ENCODE results near the gene ENTPD2.
A peak's percentile ranks its signal among the peaks of the same experiment; 100 is the strongest.

The ENTPD2 gene

DNA sequence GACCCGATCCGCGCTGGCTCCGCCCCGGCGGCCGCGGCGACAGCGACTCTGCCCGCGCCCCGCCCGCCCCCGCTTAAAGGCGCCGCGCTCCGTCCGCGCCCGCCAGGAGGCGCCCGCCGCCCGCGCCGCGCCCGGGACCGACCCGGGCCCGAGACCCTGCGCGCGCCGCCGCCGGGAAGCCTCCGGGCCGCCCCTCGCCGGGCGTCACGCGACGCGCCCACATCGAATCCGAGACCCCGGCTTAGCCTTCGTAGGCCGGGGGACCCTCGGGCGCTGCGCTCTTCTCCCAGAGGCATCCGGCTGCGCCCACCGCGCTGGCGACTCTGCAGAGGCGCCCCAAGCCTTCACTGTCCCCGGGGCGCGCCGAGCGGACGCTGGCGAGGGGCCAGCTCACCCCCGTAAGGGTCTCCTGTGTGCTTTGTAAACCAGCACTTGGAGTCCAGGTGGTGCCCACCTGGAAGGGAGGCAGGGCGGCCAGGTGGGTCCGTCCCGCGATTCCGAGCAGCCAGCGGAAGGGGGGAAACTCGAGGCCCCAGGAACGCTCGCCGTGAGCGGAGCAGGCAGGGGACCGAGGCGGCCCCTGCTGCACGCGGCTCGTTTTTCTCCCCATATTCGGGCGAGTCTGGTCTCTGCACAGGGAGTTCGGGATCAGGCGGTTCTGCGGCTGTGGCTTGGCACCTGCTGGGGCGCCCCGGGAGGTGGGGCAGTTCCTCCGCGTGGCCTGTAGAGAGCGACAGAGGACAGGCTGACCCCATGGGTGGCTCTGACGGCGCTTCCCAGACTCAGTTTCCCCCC is 25.4 kb downstream of the ENTPD2 start:
- DNase-seq: peak; percentile 82

DNA sequence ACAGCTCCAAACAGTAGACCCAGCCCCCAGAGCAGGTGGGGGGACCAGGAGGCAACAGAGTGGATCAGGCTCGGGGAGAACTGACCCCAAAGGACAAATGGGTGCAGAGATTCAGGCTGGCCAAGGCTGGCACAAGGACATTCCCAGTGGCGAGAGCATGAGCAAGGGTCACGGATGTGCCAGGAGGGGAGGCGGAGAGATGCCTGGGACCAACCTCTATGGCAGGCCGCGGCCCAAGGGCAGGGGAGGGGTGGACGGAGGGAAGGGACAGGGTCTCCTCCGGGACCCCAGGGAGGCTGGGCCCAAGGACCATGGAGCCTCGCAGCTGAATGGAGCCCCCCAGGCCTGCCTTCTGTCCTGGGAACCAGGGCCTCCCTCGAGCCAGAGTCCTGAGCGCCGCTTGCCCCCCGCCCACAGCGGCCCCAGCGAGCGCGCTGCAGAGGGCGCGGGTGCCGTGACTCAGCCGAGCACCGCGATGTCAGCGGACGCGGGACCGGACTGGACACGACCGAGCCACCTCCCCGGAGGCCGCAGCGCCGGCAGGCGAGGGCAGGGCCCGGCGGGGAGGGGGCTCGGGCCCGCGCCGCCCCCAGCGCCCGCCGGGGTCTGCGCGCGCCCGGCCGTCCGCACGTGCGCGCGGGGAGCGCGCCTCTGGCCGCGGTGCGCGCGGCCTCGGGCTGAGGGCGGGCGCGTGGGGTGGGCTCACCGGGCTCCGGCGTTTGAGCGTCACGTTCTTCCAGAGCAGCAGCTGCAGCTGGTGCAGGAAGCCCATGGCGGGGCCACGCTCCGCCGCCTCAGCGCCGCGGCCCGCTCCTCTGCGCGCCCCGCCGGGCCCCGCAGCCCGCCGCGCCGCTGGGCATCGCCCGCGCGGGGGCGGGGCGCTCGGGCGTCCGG is 26.2 kb downstream of the ENTPD2 start, which contains the start of gene ABCA2:
Gene ABCA2, minus strand, starts transcription at position 869 of the 894 bp plus-strand sequence. Its CDS starts 97 bp downstream, at position 772.
- no peak for DNase-seq

DNA sequence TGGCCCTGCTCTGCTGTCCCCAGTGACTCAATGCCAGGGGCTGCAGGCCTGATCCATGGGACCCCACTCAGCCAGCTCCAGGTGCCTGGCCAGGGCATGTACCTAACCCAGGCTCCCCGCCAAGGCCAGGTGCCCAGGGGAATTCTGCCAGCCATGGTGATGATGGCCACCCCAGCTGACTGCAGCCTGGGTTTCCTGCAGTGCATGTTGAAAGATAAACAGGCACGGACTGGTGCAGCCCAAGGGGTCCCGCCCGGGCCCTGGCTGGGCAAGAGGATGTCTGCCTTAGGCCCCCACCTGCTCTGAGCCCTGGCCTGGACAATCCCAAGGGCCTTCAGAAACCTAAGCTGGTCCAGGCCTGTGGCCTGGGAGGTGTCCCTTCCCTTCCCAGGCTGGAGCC is 27.0 kb downstream of the ENTPD2 start:
- DNase-seq: no peak

- DNase-seq: no peak
Observed at GRCh38 chr9:137026384-137026783, 27.5 kb downstream of the ENTPD2 start.

- DNase-seq: no peak
Observed at GRCh38 chr9:137025517-137025966, 28.3 kb downstream of the ENTPD2 start.

- DNase-seq: no peak
Observed at GRCh38 chr9:137023583-137023991, 30.3 kb downstream of the ENTPD2 start.

DNA sequence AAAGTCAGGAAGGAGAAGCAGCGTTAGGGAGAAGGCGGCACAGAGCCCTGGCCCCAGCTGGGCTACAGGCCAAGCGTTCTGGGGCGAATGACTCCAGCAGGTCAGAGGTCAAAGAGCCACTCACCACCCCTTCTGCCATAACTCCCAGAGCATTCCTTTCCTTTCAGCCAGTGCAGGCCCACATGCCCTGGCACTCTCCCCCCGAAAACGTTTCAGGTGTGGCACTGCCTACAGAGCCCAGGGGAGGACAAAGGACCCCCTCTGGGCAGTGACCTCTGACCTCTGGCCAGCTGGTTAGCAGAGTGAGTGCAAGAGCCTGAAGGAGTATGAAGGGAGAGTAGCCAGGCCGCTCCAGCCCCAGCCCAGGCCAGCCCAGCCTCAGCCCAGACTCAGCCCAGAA is 30.7 kb downstream of the ENTPD2 start:
- no peak for DNase-seq

DNA sequence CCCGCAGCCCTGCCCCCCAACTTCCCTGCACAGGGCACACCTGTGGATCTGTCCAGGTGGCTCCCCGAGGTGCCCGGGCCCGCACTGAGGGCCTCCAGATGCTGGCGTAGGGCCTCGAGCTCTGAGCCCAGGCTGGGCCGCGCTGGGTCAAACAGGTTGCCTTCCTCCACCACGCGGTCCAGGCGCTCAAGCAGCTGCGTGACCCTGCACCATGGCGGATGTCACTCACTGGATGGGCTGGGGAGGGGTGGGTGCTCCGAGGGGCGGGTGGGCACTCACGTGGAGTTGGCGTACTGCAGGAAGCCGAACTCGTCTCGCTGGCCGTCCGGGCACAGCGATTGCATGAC is 31.2 kb downstream of the ENTPD2 start:
- no peak for DNase-seq

GRCh38 chr9:137021979-137022661 is 31.7 kb downstream of the ENTPD2 start:
- peak; percentile 75 for DNase-seq

GRCh38 chr9:137021568-137021978 is 32.3 kb downstream of the ENTPD2 start:
- no peak for DNase-seq

DNA sequence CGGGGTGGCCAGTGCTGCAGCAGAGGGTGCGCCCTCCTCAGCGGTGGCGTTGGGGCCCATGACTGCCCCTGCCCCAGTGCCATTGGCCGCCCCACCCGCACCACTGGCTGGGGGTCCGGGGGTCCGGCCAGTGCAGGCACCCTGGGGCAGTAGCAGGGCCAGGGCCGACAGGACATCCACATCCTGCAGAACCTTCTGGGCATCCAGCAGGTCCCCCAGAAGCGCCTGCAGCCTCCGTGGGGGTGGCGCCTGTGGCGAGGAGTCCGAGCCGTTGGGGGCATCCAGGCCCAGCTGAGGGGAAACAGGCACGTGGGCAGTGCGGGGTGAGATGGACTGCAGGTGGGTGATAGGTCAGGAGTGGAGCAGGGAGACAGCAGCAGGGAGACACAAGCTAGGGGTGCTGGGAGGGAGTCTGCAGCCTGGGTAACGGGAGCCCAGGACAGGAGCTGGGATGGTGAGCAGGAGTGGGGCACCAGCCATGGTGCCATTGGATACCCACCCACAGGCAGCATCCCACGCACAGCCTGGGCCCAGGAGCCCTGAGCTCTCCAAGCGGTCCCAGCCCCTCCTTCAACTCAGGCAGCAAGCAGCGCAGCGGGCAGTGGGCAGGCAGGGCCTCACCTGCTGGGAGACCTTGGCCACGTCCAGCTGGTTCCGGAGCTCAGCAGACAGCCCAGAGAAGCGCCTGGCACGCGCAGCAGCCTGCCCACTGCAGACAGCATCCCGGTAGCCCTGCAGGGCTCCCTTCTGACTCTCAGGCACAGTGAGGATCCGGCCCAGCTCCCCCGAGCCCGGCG is 32.9 kb downstream of the ENTPD2 start:
- DNase-seq: no peak

GRCh38 chr9:137019891-137020683 is 33.8 kb downstream of the ENTPD2 start:
- no peak for DNase-seq

GRCh38 chr9:137018761-137019559 is 34.9 kb downstream of the ENTPD2 start:
- no peak for DNase-seq

GRCh38 chr9:137017791-137018497 is 35.9 kb downstream of the ENTPD2 start:
- no peak for DNase-seq

DNA sequence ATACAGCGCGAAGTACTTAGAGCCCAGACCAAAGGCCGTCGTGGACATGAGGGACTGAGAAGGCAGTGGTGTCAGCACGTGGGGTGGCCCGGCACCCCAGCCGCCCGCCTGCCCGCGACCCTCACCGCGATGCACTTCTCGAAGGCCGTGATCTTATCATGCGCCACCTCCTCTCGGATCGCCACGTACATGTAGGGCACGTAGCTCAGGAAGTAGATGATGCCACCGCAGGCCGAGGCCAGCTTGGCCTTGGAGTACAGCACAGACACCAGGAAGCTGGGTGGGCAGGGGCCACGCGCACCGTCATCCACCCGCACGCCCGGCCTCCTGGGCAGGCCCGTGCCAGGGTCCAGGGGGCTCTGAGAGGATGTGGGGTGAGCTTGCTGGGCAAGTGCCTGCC is 36.8 kb downstream of the ENTPD2 start:
- DNase-seq: no peak

DNA sequence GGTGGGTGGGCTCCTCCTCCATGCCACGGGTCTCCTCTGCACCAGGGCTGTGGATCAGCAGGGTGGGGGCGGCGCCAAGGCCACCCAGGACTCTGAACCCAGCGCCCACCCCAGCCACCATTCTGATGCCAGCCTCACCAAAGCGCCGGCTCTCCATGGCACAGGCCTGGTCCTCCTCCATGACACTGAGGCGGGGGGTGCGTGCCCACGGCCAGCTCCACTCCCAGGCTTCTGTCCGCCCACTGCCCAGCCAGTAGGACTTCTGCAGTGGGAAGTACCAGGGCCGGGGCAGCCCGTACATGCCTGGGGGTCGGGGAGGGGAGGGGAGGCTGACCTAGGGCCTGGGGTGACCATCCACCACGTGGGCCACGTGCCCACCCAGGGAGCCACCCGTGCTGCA is 37.4 kb downstream of the ENTPD2 start:
- no peak for DNase-seq

- no peak for DNase-seq
Observed at GRCh38 chr9:137015976-137016375, 37.9 kb downstream of the ENTPD2 start.

- DNase-seq: no peak
Observed at GRCh38 chr9:137015540-137015930, 38.3 kb downstream of the ENTPD2 start.

GRCh38 chr9:137014776-137015539 is 38.9 kb downstream of the ENTPD2 start:
- DNase-seq: no peak
